ENCODE measurements around the gene BMF.

The BMF gene

GRCh38 chr15:40048211-40048792 is 60.4 kb downstream of the BMF start:
- no peak for DNase-seq (ENCODE audit: low read depth)

GRCh38 chr15:40047415-40048210 is 61.1 kb downstream of the BMF start:
- peak; percentile 72 for DNase-seq (ENCODE audit: low read depth)

- no peak for DNase-seq (ENCODE audit: low read depth)
These were observed 61.8 kb downstream of the BMF start for GRCh38 chr15:40046721-40047414.

- no peak for DNase-seq (ENCODE audit: low read depth)
These were observed 63.0 kb downstream of the BMF start for GRCh38 chr15:40045572-40046217.

- peak; percentile 85 for DNase-seq (ENCODE audit: low read depth)
These were observed 63.7 kb downstream of the BMF start for GRCh38 chr15:40044717-40045571.

GRCh38 chr15:40043927-40044716 is 64.6 kb downstream of the BMF start:
- no peak for DNase-seq (ENCODE audit: low read depth)

GRCh38 chr15:40042791-40043320 is 65.8 kb downstream of the BMF start:
- no peak for DNase-seq (ENCODE audit: low read depth)

- DNase-seq (ENCODE audit: low read depth), result no peak
These were observed 67.9 kb downstream of the BMF start for GRCh38 chr15:40040770-40041169.

- DNase-seq (ENCODE audit: low read depth), result no peak
These were observed 68.4 kb downstream of the BMF start for GRCh38 chr15:40040293-40040635.

- DNase-seq (ENCODE audit: low read depth), result peak; percentile 92
These were observed 69.8 kb downstream of the BMF start, which contains the start of gene SRP14 for GRCh38 chr15:40038638-40039543. Gene SRP14, minus strand, starts transcription at chr15:40039181. Its CDS starts 65 bp downstream, at chr15:40039116.

- DNase-seq (ENCODE audit: low read depth), result no peak
These were observed 70.4 kb downstream of the BMF start for GRCh38 chr15:40038275-40038637.

All from activated T-cell treated with anti-CD3 and anti-CD28 coated beads for 48 hours (primary cell).